ENCODE data around the gene REC114.

Gene REC114

DNA sequence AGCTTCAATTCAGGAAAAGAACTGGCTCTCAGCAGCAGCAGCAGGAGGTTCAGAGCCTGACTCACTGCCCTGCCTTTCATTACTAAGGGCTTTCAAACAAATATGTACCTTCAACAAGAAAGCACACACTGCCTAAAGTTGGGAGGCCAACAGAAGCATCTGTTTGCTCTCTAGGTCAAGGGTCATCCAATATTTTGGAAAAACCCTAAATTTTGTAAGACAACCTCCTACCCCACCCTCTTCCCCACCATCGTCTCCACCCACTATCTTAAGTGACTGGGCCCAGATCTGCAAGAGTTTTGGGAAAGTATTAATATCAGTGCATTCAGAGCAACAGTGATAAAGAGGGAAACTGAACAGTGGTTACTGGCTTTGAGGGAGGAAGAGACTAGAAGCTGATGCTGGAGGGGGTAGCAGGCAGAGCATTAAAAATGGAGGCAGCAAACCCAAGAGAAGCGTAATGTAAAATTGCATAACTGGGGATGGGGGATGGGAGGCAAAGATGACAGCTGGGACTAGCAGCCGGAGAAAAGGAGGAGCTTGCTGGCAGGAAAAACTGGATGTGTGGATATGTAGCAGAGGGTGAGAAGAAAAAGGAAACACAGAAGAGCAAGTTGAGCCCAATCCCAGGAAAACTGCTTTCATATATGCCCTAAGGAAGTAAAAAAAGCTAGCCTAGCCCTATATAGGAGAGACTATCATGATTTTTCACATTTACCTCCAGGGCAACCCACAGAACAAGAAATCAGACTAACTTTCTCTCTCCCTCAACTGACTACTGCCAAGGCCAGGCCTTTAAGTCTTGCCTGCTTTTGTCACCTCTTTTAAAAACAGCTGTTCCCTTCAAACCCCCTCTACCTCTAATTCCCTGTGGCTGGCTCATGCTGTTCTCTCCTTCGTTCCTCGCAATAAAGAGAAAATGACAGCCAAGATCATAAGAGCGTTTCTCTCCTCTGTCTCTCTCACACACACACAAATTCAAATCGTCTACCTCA lies 158.8 kb downstream of the REC114 start:
- TF ChIP-seq, protein P1, sequence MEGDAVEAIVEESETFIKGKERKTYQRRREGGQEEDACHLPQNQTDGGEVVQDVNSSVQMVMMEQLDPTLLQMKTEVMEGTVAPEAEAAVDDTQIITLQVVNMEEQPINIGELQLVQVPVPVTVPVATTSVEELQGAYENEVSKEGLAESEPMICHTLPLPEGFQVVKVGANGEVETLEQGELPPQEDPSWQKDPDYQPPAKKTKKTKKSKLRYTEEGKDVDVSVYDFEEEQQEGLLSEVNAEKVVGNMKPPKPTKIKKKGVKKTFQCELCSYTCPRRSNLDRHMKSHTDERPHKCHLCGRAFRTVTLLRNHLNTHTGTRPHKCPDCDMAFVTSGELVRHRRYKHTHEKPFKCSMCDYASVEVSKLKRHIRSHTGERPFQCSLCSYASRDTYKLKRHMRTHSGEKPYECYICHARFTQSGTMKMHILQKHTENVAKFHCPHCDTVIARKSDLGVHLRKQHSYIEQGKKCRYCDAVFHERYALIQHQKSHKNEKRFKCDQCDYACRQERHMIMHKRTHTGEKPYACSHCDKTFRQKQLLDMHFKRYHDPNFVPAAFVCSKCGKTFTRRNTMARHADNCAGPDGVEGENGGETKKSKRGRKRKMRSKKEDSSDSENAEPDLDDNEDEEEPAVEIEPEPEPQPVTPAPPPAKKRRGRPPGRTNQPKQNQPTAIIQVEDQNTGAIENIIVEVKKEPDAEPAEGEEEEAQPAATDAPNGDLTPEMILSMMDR (conservative IDR thresholded peaks at IDR 0.05) = no peak
- H3K27ac ChIP-seq = peak overlapping the region; percentile 48

DNA sequence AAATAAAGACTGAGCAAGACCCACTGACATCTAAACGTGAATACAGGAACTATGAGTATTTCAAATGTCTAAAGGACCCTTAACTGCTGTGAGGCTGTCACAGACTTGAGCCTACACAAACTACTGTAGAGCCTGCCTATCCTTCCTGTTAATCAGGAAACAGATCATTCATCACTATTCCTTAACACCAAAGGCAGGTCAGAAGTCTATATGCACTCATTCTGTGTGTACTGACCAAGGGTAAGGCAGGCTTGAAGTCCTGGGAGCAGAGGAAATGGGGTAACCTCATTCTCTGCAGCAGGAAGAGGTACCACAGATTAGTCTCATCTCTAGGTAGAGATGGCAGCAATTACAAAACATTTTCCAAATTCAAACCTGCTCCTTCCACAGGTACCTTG lies 159.5 kb downstream of the REC114 start:
- peak overlapping the region; percentile 48 for H3K27ac ChIP-seq
- TF ChIP-seq, protein P1 (conservative IDR thresholded peaks at IDR 0.05) = no peak

DNA sequence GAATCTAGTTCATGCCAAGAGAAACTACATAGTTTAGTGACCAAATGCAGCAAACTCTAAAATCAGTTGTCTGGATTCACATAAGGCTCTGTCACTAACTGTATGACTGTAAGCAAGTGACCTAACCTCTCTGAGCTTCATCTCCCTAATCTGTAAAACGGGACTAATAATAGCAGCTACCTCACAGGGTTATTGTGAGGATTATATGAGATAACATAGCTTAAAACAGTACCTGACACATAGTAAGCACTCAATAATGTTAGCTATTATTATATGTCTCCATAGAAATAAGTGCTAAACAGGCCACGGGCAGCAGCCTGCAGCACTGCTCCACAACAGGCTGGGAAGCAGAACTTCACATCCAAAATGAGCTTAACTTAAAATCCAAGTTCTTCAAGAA lies 160.0 kb downstream of the REC114 start:
- TF ChIP-seq, protein P1 (conservative IDR thresholded peaks at IDR 0.05) = no peak
- H3K27ac ChIP-seq = no peak overlapping the region

DNA sequence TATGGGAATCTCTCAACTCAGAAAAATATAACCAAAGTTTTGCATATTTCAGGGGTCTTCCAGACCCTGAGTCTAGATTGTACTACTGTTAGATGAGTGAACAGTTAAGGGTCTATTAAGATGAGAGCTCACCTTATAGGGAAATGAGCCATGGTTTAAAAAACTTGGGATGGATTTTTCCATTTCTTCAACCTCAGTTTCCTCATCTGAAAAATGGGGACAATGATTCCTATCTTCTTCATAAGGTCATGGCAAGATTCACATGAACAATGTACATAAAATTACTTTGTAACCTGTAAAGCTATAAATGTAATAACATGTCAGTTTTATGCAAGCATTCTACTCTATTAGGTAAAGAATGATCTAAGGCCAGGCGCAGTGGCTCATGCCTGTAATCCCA lies 161.5 kb downstream of the REC114 start:
- H3K27ac ChIP-seq = no peak overlapping the region
- TF ChIP-seq, protein P1 (conservative IDR thresholded peaks at IDR 0.05) = no peak

DNA sequence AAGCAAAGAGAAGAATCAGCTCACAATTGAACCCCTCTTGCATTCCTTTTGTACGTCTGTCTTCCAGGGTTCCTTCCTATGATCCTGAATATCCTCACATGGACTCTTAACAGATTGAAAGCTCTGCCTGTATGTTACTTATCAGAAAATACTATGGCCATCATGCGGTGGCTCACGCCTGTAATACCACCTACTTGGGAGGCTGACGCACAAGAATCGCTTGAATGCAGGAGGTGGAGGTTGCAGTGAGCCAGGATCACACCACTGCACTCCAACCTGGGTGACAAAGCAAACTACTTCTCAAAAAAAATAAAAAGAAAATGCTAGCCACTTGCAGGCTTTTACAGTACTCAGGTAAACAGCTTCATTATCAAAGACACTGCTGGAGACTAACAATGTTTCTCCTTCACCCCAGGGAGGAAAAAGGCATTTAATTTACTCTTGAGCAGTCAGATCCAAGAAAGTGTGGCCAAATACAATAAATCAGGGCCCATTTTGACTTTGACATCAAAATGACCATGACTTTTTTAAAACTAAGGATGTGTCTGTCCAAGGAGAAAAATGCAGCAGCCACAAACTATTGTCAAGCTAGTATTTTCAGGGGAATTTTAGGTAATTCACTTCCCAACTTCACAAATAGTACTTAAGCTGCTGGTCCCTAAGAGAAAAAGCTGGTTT lies 162.9 kb downstream of the REC114 start:
- H3K27ac ChIP-seq = no peak overlapping the region
- TF ChIP-seq, protein P1 (conservative IDR thresholded peaks at IDR 0.05) = no peak

DNA sequence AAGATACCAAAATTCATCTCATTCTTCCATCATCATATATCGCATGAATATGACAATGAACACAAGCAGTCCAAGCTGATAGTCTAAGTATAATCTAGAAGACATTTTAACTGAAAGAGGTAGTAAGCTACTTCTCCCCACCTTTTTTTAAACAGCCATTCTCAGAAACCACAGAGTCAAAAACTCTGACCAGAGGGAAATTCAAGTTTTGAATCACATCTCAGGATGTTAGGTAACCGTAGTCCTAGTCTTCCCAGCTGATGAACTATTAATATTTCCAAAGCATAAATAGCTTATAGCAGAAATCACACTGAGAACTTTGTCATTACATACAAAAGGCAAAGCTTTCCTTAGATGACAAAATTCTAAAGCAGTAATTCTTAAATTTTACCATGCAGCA lies 164.4 kb downstream of the REC114 start:
- H3K27ac ChIP-seq = no peak overlapping the region
- TF ChIP-seq, protein P1 (conservative IDR thresholded peaks at IDR 0.05) = no peak

DNA sequence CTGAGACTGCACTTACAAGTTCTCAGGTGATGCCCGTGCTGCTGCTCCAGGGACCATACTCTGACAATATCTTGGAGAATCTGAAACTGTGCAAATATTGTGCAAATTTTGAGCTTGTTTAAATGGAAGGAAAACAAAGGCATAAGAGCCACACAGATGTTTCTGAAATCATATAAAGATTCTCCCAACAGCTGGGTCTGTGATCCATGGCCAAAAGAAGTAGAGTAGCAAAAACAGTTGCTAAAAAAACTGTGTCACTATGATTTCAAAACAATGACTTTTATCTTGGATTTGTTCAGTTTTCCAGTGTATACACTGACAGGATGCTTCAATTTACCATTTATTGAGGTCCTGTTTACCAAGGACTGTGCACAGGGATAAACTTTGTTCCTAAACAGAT lies 164.9 kb downstream of the REC114 start:
- TF ChIP-seq, protein P1 (conservative IDR thresholded peaks at IDR 0.05) = no peak
- H3K27ac ChIP-seq = no peak overlapping the region
